Spleen (tissue), 11 donors: ENCODE measurements around the gene SOX21. TPM values are rescaled to one million over a fixed set of nuclear protein-coding genes. Genes with fewer than 3 reads are reported as not detected.

Source experiments
- DNase-seq: peaks from one replicate; pipeline ENCODE4 v3.0.0-alpha.2; 2020
- H3K27ac ChIP-seq, 8 donors: fragments of 200-600 bp; sonication (generic) in 7 of 8; 1 replicate in 4 of 8; 2 replicates in 4 of 8; pipeline versions ENCODE4 v1.5.0 to v1.8.0; 2016 to 2021; ENCODE audit warnings: inconsistent platforms in 4 of 8, mild to moderate bottlenecking in 4 of 8, moderate library complexity in 1 of 8
- H3K27me3 ChIP-seq, 7 donors: fragments of 200-600 bp; sonication (generic) in 6 of 7; replicated peaks in 1 of 7; 1 replicate in 4 of 7; 2 replicates in 3 of 7; pipeline versions ENCODE4 v1.5.0 to v1.8.0; 2016 to 2021; ENCODE audit warnings: inconsistent platforms in 3 of 7, mild to moderate bottlenecking in 1 of 7
- H3K36me3 ChIP-seq, 6 donors: fragments of 200-600 bp; sonication (generic) in 5 of 6; 1 replicate in 4 of 6; 2 replicates in 2 of 6; pipeline versions ENCODE4 v1.5.0 to v1.8.0; 2016 to 2021; ENCODE audit warnings: inconsistent platforms in 2 of 6
- H3K4me1 ChIP-seq, 6 donors: fragments of 200-600 bp; sonication (generic) in 5 of 6; 1 replicate in 3 of 6; 2 replicates in 3 of 6; pipeline versions ENCODE4 v1.5.0 to v1.8.0; 2016 to 2021; ENCODE audit warnings: inconsistent platforms in 3 of 6
- H3K4me3 ChIP-seq, 8 donors: fragments of 200-600 bp; sonication (generic) in 7 of 8; 1 replicate in 4 of 8; 2 replicates in 4 of 8; pipeline versions ENCODE4 v1.5.0 to v1.8.0; 2016 to 2021; ENCODE audit warnings: inconsistent platforms in 4 of 8, mild to moderate bottlenecking in 4 of 8, moderate library complexity in 2 of 8
- H3K9me3 ChIP-seq, 8 donors: fragments of 200-600 bp; sonication (generic) in 7 of 8; 1 replicate in 4 of 8; 2 replicates in 4 of 8; pipeline versions ENCODE4 v1.5.0 to v1.8.0; 2016 to 2021; ENCODE audit warnings: inconsistent platforms in 4 of 8
- CTCF ChIP-seq, 11 experiments: fragments of 200-600 bp in 7 of 11; fragments of 450-650 bp in 4 of 11; sonication (generic) in 4 of 11; IDR thresholded peaks in 8 of 11; conservative IDR thresholded peaks in 3 of 11; 1 replicate in 7 of 11; 2 replicates in 4 of 11; pipeline versions ENCODE4 v1.4.0 to v1.8.0; 2016 to 2021; ENCODE audit warnings: antibody characterized with exemption in 11 of 11, inconsistent platforms in 4 of 11, mild to moderate bottlenecking in 1 of 11
- POLR2A ChIP-seq, 3 donors: fragments of 450-650 bp; IDR thresholded peaks; one replicate each; pipeline ENCODE4 v1.5.1; 2017; ENCODE audit warnings: antibody characterized with exemption in 3 of 3, mild to moderate bottlenecking in 1 of 3
- POLR2AphosphoS5 ChIP-seq, 3 donors: sonication (generic); formaldehyde crosslinking; IDR thresholded peaks; one replicate each; pipeline ENCODE4 v1.5.1; 2017; ENCODE audit warnings: antibody characterized with exemption in 3 of 3
- WGBS, 5 donors: extraction: QIAGEN DNeasy Blood & Tissue Kit in 3 of 5; methylation state at CpG; one replicate each; pipeline versions ENCODE4 v1.1.5 to v1.1.7; 2013 to 2018; 5-methylcytosine and 5-hydroxymethylcytosine counted together
- intact Hi-C: fragments of 100-400 bp; cut with DNase I; formaldehyde crosslinking; loops from one replicate; pipeline ENCODE4 v1.15.0; 2023; ENCODE audit warnings: low total_unique reads
- polyA plus RNA-seq, 3 donors: library from polyadenylated mRNA; stranded (reverse); fragments of 200-250 nt; gene quantifications; one replicate each; pipeline ENCODE4 v1.2.1, GENCODE V29; 2013
- total RNA-seq, 7 donors: library from RNA; depleted of rRNA in 3 of 7; stranded (reverse); fragments of >200 nt in 3 of 7; fragmentation: NEBNext Ultra II Directional in 4 of 7; extraction: Animal tissue kit (Norgen Biotek cat#: 25700) in 4 of 7; gene quantifications; one replicate each; pipeline versions ENCODE4 v1.1.0 to v1.2.1, GENCODE V29; 2016 to 2021
- donor health status: healthy with polysubstance abuse.
- donor health status: DM: no; HTN: no; CAD: no; lungs with moderate emphysema.
- donor health status: DM: no; HTN: no; CAD: no.
- donor health status: Bipolar disorder and iron deficiency.
- donor health status: healthy.
- donor health status: DM: no; HTN: no; CAD: no.
- donor health status: DM: yes; HTN: yes; CAD: no.

Gene SOX21
- total and polyA plus RNA-seq, 10 donors = not detected

DNA sequence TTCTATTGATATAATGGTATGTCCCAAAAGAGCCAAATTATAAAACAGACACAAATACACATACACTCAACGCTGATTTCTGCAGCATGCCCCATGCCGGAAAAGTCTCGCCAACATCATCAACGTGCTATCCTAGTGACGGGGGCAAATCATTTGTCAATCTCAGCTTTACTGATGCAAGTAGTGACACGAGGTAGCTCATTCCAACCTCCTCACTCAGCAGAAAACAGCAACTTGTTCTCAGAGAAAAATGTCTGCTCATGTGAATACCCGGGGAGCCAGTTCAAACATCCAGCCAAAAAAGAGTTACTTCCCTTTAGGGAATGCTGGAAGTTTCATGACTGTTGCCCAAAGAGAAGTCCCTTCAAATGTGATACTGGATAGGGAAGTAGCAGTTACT, 46.3 kb downstream of the SOX21 start:
- WGBS, 5 donors = 88 to 93% (median 89%) methylated on average over 7 of the region's 7 CpGs
- no peak overlapping the region for H3K4me3 ChIP-seq
- peaks cover 0 to 3% (median 0%) of the 10 kb centered on the region in 8 donors for H3K9me3 ChIP-seq
- no peak overlapping the region for H3K27ac ChIP-seq
- no peaks in the 10 kb centered on the region for H3K4me1 ChIP-seq
- DNase-seq = no peak
- intact Hi-C loops = no loop called here
- no peaks in the 10 kb centered on the region for H3K36me3 ChIP-seq
- H3K27me3 ChIP-seq = peaks cover 0 to 30% (median 0%) of the 10 kb centered on the region in 7 donors
- TF ChIP-seq POLR2AphosphoS5 (IDR thresholded peaks at IDR 0.05) (no peak), POLR2A (IDR thresholded peaks at IDR 0.05) (no peak), CTCF (IDR thresholded peaks at IDR 0.05 in 8 of 11, conservative IDR thresholded peaks at IDR 0.05 in 3 of 11) (no peak)

- Histone ChIP-seq H3K27ac (no peak overlapping the region), H3K36me3 (no peaks in the 10 kb centered on the region), H3K4me3 (no peak overlapping the region), H3K27me3 (peaks cover 0 to 34% (median 0%) of the 10 kb centered on the region in 7 donors), H3K4me1 (no peaks in the 10 kb centered on the region), H3K9me3 (peaks cover 0 to 3% (median 0%) of the 10 kb centered on the region in 8 donors)
- 71 to 78% (median 73%) methylated on average over 7 of the region's 7 CpGs for WGBS, 5 donors
- TF ChIP-seq CTCF (IDR thresholded peaks at IDR 0.05 in 8 of 11, conservative IDR thresholded peaks at IDR 0.05 in 3 of 11) (no peak), POLR2AphosphoS5 (IDR thresholded peaks at IDR 0.05) (no peak), POLR2A (IDR thresholded peaks at IDR 0.05) (no peak)
- intact Hi-C loops = no loop called here
- no peak for DNase-seq
Observed at GRCh38 chr13:94664889-94665288, 47.5 kb downstream of the SOX21 start.

DNA sequence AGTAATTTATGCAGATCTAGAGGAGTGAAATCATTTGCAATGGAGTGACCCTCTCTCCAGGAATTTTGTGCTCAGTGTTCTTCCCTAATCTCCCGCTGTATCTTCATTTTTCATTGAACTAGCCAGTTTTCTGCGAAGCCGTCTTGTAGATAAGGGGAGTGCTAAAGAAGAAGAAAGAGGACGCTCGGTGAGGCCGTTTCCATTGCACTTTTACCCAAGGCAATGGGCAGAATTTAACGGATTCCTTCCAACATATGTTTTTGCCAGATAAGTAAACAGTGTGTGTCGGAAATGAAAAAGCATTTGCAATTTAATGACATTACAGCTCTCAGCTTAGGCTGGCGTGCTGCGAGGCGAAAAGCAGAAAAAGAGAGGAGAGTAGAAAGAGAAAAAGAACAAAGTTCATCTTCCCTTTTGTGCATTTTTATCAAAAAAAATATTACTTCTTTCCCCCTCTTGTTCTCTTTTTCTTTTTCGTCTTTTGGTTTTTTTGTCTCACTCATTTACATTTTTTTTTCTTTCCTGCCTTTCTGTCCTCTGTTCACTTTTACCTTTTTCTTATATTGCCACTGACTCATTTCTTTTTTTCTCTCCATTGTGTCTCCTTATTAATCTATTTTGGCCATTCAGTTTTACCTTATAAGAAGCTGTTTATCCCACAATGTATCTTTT, 49.9 kb downstream of the SOX21 start:
- H3K4me3 ChIP-seq = no peak overlapping the region
- no peaks in the 10 kb centered on the region for H3K36me3 ChIP-seq
- intact Hi-C loops = no loop called here
- no peak overlapping the region for H3K27ac ChIP-seq
- peaks cover 0 to 34% (median 0%) of the 10 kb centered on the region in 7 donors for H3K27me3 ChIP-seq
- 21 to 42% (median 30%) methylated on average over 12 of the region's 12 CpGs for WGBS, 5 donors
- no peaks in the 10 kb centered on the region for H3K9me3 ChIP-seq
- no peaks in the 10 kb centered on the region for H3K4me1 ChIP-seq
- no peak for DNase-seq
- no peak for TF ChIP-seq POLR2AphosphoS5 (IDR thresholded peaks at IDR 0.05)

DNA sequence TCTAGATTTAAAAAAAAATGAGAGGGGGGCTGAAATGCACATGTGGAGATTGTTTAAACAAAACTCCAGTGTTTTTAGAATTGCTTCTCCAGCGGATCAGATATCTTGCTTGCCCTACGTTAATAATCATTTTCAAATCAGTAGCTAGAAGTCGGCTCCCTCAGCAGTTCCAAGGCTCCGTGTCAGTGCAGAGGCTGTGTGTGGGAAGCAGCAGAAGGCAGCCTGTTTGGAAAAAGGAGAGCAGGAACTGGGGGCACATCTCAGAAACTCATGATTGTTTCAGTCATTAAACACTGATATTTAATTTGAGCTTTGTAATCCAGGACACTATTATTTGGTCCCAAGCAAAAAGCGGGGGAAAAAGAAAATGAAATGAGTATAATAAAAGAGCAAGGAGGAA, 50.9 kb downstream of the SOX21 start:
- no peaks in the 10 kb centered on the region for H3K36me3 ChIP-seq
- WGBS, 5 donors = 81 to 89% (median 84%) methylated on average over 5 of the region's 5 CpGs
- H3K4me3 ChIP-seq = no peak overlapping the region
- no peaks in the 10 kb centered on the region for H3K4me1 ChIP-seq
- DNase-seq = no peak
- TF ChIP-seq POLR2AphosphoS5 (IDR thresholded peaks at IDR 0.05) (no peak), POLR2A (IDR thresholded peaks at IDR 0.05) (no peak), CTCF (IDR thresholded peaks at IDR 0.05 in 8 of 11, conservative IDR thresholded peaks at IDR 0.05 in 3 of 11) (no peak)
- no peaks in the 10 kb centered on the region for H3K9me3 ChIP-seq
- H3K27ac ChIP-seq = no peak overlapping the region
- intact Hi-C loops = no loop called here
- H3K27me3 ChIP-seq = peaks cover 0 to 33% (median 0%) of the 10 kb centered on the region in 7 donors
